NT2/D1 (cell line): ENCODE measurements around the gene LSG1.
A peak's percentile ranks its signal among the peaks of the same experiment; 100 is the strongest.

Experiments used
- DNase-seq: peaks from one replicate; pipeline ENCODE4 v3.0.0-alpha.2; 2011; ENCODE audit warnings: low read depth, low spot score
- H3K27me3 ChIP-seq: 2 replicates; pipeline ENCODE4 v1.6.0; 2011; ENCODE audit warnings: mild to moderate bottlenecking; ENCODE audit not compliant: insufficient read length, insufficient read depth
- H3K36me3 ChIP-seq: 2 replicates; pipeline ENCODE4 v1.6.1; 2011; ENCODE audit warnings: mild to moderate bottlenecking, low read length, mixed read lengths; ENCODE audit not compliant: insufficient read depth, insufficient read length
- H3K4me1 ChIP-seq: 2 replicates; pipeline ENCODE4 v1.5.1; 2011; ENCODE audit not compliant: insufficient read depth, insufficient read length
- H3K4me3 ChIP-seq: 2 replicates; pipeline ENCODE4 v1.5.1; 2011; ENCODE audit warnings: low read depth; ENCODE audit not compliant: insufficient read length
- H3K9ac ChIP-seq: 2 replicates; pipeline ENCODE4 v1.6.0; 2011; ENCODE audit warnings: low read depth; ENCODE audit not compliant: insufficient read length
- H3K9me3 ChIP-seq: 2 replicates; pipeline ENCODE4 v1.5.1; 2011; ENCODE audit warnings: mild to moderate bottlenecking, low read length; ENCODE audit not compliant: insufficient read depth
- SUZ12 ChIP-seq: IDR thresholded peaks from 2 replicates; pipeline ENCODE4 v1.6.1; 2011; ENCODE audit not compliant: insufficient read length, insufficient read depth; ENCODE audit errors: extremely low read depth
- YY1 ChIP-seq: IDR thresholded peaks from 2 replicates; pipeline ENCODE4 v1.6.1; 2011; ENCODE audit not compliant: insufficient read length, insufficient read depth
- ZNF274 ChIP-seq: IDR thresholded peaks from 2 replicates; pipeline ENCODE4 v1.6.1; 2011; ENCODE audit warnings: mild to moderate bottlenecking, low read depth, low read length

The LSG1 gene

DNA sequence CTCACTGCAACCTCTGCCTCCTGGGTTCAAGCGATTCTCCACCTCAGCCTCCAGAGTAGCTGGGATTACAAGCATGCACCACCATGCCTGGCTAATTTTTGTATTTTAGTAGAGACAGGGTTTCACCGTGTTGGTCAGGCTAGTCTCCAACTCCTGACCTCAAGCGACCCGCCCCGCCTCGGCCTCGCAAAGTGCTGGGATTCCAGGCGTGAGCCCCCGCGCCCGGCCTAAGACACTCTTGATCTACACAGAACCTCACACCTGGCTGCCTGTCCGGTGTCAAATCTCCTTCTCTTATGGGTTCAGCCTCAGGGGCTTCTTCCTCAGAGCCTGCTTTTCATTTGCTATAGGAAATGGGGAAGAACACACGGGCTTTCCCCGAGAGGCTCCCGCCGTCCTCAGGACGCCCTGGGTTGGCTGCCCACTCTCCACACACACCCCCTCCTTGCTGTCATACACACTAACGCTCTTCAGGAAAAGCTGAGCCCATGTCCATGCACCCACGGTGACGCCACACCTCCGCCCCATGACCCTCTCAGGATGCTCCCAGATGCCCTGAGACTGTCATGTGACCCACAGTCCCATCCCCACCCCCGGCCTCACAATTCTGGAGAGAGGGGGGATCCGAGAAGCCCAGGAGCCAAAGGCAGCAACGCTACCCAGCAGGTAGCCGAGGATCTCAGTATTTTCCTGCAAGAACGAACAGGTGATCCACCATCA is 49.2 kb downstream of the LSG1 start:
- no peak for TF ChIP-seq YY1
- no peak for TF ChIP-seq SUZ12
- no peak for TF ChIP-seq ZNF274
- H3K4me1 ChIP-seq: peaks cover 9% of the 10 kb centered on the region
- H3K9me3 ChIP-seq: no peaks in the 10 kb centered on the region
- H3K9ac ChIP-seq: peak overlapping the region; percentile 3
- DNase-seq: no peak
- H3K27me3 ChIP-seq: no peaks in the 10 kb centered on the region
- peaks cover 71% of the 10 kb centered on the region for H3K36me3 ChIP-seq
- H3K4me3 ChIP-seq: no peak overlapping the region

DNA sequence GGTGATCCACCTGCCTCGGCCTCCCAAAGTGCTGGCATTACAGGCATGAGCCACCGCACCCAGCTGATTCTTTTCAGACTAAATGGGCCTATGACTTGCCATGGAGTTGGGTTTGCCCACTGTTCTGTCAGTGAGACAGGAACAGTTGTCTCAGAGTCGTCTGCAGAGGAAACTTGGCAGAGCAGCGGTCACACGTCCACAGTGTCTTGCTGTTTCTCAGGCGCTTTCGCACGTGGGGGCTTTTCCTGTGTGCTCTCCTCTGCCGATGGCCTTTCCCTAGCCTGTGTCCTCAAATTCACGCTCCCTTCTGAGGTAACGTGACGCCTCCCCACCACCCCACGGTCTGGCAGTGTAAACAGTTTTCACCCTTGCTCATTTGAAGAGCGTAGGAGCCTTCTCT is 50.0 kb downstream of the LSG1 start:
- Histone ChIP-seq H3K4me1 (peaks cover 12% of the 10 kb centered on the region), H3K36me3 (peaks cover 72% of the 10 kb centered on the region), H3K27me3 (no peaks in the 10 kb centered on the region), H3K4me3 (no peak overlapping the region), H3K9ac (peak overlapping the region; percentile 47), H3K9me3 (no peaks in the 10 kb centered on the region)
- TF ChIP-seq YY1 (no peak), SUZ12 (no peak), ZNF274 (no peak)
- DNase-seq: no peak

DNA sequence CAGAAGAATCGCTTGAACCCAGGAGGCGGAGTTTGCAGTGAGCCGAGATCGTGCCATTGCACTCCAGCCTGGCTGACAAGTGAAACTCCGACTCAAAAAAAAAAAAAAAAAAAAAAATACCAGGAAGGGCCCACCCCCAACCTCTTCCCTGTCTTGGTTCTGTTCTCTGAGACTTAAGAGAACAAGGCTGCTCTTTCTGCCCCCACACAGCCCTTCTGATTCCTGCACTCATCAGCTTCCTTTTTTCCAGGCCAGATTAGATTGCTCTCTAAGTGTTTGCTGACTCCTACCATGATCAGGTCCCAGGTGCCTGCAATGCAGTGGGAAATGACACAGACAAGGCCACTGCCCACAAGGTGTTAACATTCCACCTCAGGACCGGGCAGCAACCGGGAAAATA is 51.8 kb downstream of the LSG1 start:
- Histone ChIP-seq H3K4me3 (no peak overlapping the region), H3K36me3 (peaks cover 73% of the 10 kb centered on the region), H3K4me1 (peaks cover 10% of the 10 kb centered on the region), H3K27me3 (no peaks in the 10 kb centered on the region), H3K9me3 (no peaks in the 10 kb centered on the region), H3K9ac (no peak overlapping the region)
- no peak for DNase-seq
- TF ChIP-seq SUZ12 (no peak), YY1 (no peak), ZNF274 (no peak)

DNA sequence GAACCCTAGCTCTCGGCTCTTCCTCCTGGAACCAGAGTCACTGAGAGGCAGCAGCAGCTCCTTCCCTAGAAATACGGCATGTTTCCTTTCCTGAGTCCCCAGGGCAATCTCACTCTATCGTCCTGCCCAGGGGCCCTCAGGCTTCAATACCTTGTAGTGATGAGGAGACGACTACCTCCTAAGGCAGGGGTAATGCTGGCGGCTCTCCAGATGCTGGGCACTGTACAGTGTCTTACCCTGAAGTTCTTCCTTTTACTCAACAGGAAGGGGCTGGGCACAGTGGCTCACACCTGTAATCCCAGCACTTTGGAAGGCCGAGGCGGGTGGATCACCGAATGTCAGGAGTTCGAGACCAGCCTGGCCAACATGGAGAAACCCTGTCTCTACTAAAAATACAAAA is 52.2 kb downstream of the LSG1 start:
- no peak for TF ChIP-seq SUZ12
- TF ChIP-seq ZNF274: no peak
- TF ChIP-seq YY1: no peak
- H3K4me3 ChIP-seq: no peak overlapping the region
- peaks cover 71% of the 10 kb centered on the region for H3K36me3 ChIP-seq
- peaks cover 10% of the 10 kb centered on the region for H3K4me1 ChIP-seq
- no peak overlapping the region for H3K9ac ChIP-seq
- H3K9me3 ChIP-seq: no peaks in the 10 kb centered on the region
- no peak for DNase-seq
- H3K27me3 ChIP-seq: no peaks in the 10 kb centered on the region

DNA sequence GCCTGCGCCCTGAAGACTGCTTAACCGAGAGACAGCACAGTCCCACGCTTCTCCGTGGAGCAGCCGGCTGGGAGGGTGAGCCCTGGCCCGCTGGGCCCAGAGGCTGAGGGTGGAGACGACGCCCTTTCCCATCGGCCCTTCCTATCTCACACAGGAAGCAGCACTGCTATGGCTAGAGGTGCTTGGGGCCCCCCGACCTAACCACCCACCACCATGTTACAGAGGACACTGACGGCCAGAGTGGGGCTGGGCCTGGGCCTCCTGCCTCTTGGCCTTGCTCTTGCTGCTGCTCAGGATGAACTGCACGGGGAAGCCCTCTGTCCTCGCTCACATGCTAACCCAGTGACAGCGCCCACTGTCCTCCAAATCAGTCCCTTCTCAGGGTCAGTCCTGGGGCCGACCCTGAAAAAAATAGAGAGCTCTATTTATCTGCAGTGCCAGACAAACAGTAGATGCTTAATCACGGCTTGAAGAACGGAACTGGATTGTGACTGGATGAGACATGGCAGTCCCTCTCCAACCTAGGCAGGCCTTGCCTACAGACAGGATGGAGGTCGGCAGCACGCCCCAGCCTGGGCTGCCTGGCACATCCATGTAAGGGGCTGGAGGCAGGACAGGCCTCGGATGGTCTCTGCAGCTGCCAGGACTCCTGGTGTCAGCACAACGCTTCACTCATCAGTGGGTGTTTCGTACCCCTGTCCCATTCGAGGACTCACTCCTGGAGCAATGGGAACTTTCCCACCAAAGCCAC is 53.0 kb downstream of the LSG1 start:
- Histone ChIP-seq H3K36me3 (peaks cover 70% of the 10 kb centered on the region), H3K4me1 (peaks cover 10% of the 10 kb centered on the region), H3K4me3 (no peak overlapping the region), H3K9me3 (no peaks in the 10 kb centered on the region), H3K27me3 (no peaks in the 10 kb centered on the region), H3K9ac (no peak overlapping the region)
- DNase-seq: no peak
- no peak for TF ChIP-seq SUZ12
- TF ChIP-seq ZNF274: no peak
- TF ChIP-seq YY1: no peak

DNA sequence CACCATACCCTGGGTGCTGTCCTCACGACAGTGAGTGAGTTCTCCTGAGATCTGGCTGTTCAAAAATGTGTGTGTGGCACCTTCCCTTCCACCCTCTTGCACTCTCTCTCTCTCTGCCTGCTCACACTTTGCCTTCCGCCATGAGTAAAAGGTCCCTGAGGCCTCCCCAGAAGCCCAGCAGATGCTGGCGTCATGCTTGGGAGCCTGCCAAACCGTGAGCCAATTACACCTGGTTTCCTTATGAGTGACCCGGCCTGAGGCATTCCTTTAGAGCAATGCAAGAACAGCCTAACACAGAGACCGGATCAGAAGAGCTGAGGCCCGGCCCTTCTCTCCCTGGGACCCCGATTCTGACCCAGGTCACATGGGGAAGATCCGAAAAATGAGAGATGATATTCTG is 54.2 kb downstream of the LSG1 start:
- peaks cover 4% of the 10 kb centered on the region for H3K4me1 ChIP-seq
- H3K9me3 ChIP-seq: no peaks in the 10 kb centered on the region
- TF ChIP-seq YY1: no peak
- no peak for TF ChIP-seq ZNF274
- no peak for TF ChIP-seq SUZ12
- no peak for DNase-seq
- no peaks in the 10 kb centered on the region for H3K27me3 ChIP-seq
- H3K9ac ChIP-seq: no peak overlapping the region
- peaks cover 60% of the 10 kb centered on the region for H3K36me3 ChIP-seq
- no peak overlapping the region for H3K4me3 ChIP-seq

DNA sequence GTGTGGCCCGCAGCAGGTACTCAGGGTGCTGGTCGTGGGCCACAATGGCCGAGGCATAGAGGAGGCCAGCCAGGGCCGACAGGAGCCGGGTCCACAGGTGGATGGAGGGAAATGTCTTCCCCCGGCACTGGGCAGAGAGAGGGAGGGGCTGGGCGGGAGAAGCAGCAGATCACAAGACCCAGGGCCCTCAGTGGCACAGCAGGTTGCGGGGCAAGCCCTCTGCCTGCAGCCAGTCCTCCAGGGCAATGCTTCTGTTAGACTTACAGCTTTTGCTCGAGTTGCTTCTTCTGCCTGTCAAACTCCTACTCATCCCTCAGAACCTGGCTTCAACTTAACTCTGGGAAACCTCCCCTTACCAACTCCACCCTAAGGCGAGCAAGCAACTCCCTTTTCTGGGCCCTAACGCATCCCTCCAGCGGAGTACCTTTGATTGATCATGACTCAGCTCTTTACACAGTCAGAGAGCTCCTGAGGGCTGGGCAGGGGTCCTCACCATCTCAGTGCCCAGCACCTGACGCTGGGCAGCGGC is 54.8 kb downstream of the LSG1 start:
- no peaks in the 10 kb centered on the region for H3K9me3 ChIP-seq
- no peak for DNase-seq
- TF ChIP-seq YY1 (no peak), SUZ12 (no peak), ZNF274 (no peak)
- peaks cover 56% of the 10 kb centered on the region for H3K36me3 ChIP-seq
- peaks cover 3% of the 10 kb centered on the region for H3K4me1 ChIP-seq
- H3K27me3 ChIP-seq: no peaks in the 10 kb centered on the region
- H3K9ac ChIP-seq: no peak overlapping the region
- no peak overlapping the region for H3K4me3 ChIP-seq
